HUES48 (cell line): ENCODE measurements around the gene SMURF2.
A peak's percentile ranks its signal among the peaks of the same experiment; 100 is the strongest.
"Not testable (repeated sequence)": the region's sequence is repeated elsewhere in the genome, so short reads cannot be mapped to it uniquely, and the experiment has no call there.

ENCODE experiments used
- H3K27ac ChIP-seq: one replicate; pipeline ENCODE4 v1.7.0; 2013; ENCODE audit warnings: low read depth, low read length, inconsistent platforms
- H3K27me3 ChIP-seq: 2 replicates; pipeline ENCODE4 v1.6.1; 2013; ENCODE audit warnings: mild to moderate bottlenecking, low read length; ENCODE audit not compliant: control insufficient read depth, insufficient read depth
- H3K36me3 ChIP-seq: 2 replicates; pipeline ENCODE4 v1.6.1; 2013; ENCODE audit warnings: low read length; ENCODE audit not compliant: control insufficient read depth, insufficient read depth
- H3K4me1 ChIP-seq: 2 replicates; pipeline ENCODE4 v1.6.1; 2013; ENCODE audit warnings: mild to moderate bottlenecking, low read length; ENCODE audit not compliant: control insufficient read depth, insufficient read depth
- H3K4me3 ChIP-seq: 2 replicates; pipeline ENCODE4 v1.5.1; 2013; ENCODE audit warnings: mild to moderate bottlenecking, low read depth, low read length
- H3K9ac ChIP-seq: 2 replicates; pipeline ENCODE4 v1.6.1; 2013; ENCODE audit warnings: mild to moderate bottlenecking, low read depth, low read length, moderate library complexity
- H3K9me3 ChIP-seq: 2 replicates; pipeline ENCODE4 v1.6.1; 2013; ENCODE audit warnings: low read length; ENCODE audit not compliant: control insufficient read depth, insufficient read depth

Gene SMURF2

GRCh38 chr17:64663836-64664235 is 1.7 kb upstream of the SMURF2 start:
- H3K4me1 ChIP-seq, result peaks cover 15% of the 10 kb centered on the region
- H3K27me3 ChIP-seq, H3K9ac ChIP-seq, H3K27ac ChIP-seq, H3K9me3 ChIP-seq, H3K4me3 ChIP-seq, H3K36me3 ChIP-seq: not testable (repeated sequence)

GRCh38 chr17:64662774-64663367 is 764 bp upstream of the SMURF2 start:
- no peaks in the 10 kb centered on the region for H3K36me3 ChIP-seq
- H3K27ac ChIP-seq, result peak overlapping the region; percentile 74
- H3K27me3 ChIP-seq, result no peaks in the 10 kb centered on the region
- peak overlapping the region; percentile 87 for H3K4me3 ChIP-seq
- no peaks in the 10 kb centered on the region for H3K9me3 ChIP-seq
- H3K9ac ChIP-seq, result peak overlapping the region; percentile 76
- H3K4me1 ChIP-seq, result peaks cover 15% of the 10 kb centered on the region

- Histone ChIP-seq H3K9me3 (no peaks in the 10 kb centered on the region), H3K4me1 (peaks cover 15% of the 10 kb centered on the region), H3K27ac (peak overlapping the region; percentile 91), H3K27me3 (no peaks in the 10 kb centered on the region), H3K36me3 (no peaks in the 10 kb centered on the region), H3K4me3 (peak overlapping the region; percentile 87), H3K9ac (no peak overlapping the region)
Measured at GRCh38 chr17:64661726-64661975, 456 bp downstream of the SMURF2 start.

- H3K27me3 ChIP-seq, H3K36me3 ChIP-seq, H3K27ac ChIP-seq, H3K9me3 ChIP-seq: not testable (repeated sequence)
- H3K4me1 ChIP-seq, result peaks cover 15% of the 10 kb centered on the region
- H3K4me3 ChIP-seq, result peak overlapping the region; percentile 87
- peak overlapping the region; percentile 41 for H3K9ac ChIP-seq
Measured at GRCh38 chr17:64660978-64661725, 955 bp downstream of the SMURF2 start.

GRCh38 chr17:64660195-64660977 is 1.7 kb downstream of the SMURF2 start:
- not testable (repeated sequence) for H3K27ac ChIP-seq, H3K36me3 ChIP-seq, H3K9me3 ChIP-seq, H3K27me3 ChIP-seq
- Histone ChIP-seq H3K4me3 (peak overlapping the region; percentile 87), H3K9ac (peak overlapping the region; percentile 41; the same call in 1 of the 2 replicates), H3K4me1 (peaks cover 15% of the 10 kb centered on the region)

GRCh38 chr17:64658931-64659330 is 3.2 kb downstream of the SMURF2 start:
- Histone ChIP-seq H3K36me3 (no peaks in the 10 kb centered on the region), H3K9ac (no peak overlapping the region), H3K4me3 (no peak overlapping the region; the same call in 1 of the 2 replicates), H3K27ac (no peak overlapping the region), H3K27me3 (no peaks in the 10 kb centered on the region), H3K4me1 (peaks cover 16% of the 10 kb centered on the region), H3K9me3 (no peaks in the 10 kb centered on the region)

GRCh38 chr17:64657610-64658125 is 4.4 kb downstream of the SMURF2 start:
- Histone ChIP-seq H3K27me3 (no peaks in the 10 kb centered on the region), H3K9me3 (no peaks in the 10 kb centered on the region), H3K4me1 (peaks cover 14% of the 10 kb centered on the region), H3K9ac (no peak overlapping the region), H3K27ac (no peak overlapping the region), H3K4me3 (no peak overlapping the region), H3K36me3 (no peaks in the 10 kb centered on the region)

GRCh38 chr17:64655704-64656103 is 6.4 kb downstream of the SMURF2 start:
- Histone ChIP-seq H3K27ac (no peak overlapping the region), H3K36me3 (no peaks in the 10 kb centered on the region), H3K9ac (no peak overlapping the region), H3K9me3 (no peaks in the 10 kb centered on the region), H3K27me3 (no peaks in the 10 kb centered on the region), H3K4me1 (peaks cover 14% of the 10 kb centered on the region), H3K4me3 (no peak overlapping the region)

GRCh38 chr17:64653985-64654355 is 8.1 kb downstream of the SMURF2 start:
- no peaks in the 10 kb centered on the region for H3K36me3 ChIP-seq
- H3K27ac ChIP-seq, result no peak overlapping the region
- no peaks in the 10 kb centered on the region for H3K9me3 ChIP-seq
- H3K9ac ChIP-seq, result no peak overlapping the region; the same call in 1 of the 2 replicates
- H3K4me3 ChIP-seq, result no peak overlapping the region; the same call in 1 of the 2 replicates
- peaks cover 5% of the 10 kb centered on the region; the same call in 1 of the 2 replicates for H3K4me1 ChIP-seq
- H3K27me3 ChIP-seq, result no peaks in the 10 kb centered on the region

GRCh38 chr17:64653325-64653984 is 8.7 kb downstream of the SMURF2 start:
- no peaks in the 10 kb centered on the region for H3K9me3 ChIP-seq
- no peak overlapping the region; the same call in 1 of the 2 replicates for H3K9ac ChIP-seq
- H3K27ac ChIP-seq, result no peak overlapping the region
- H3K36me3 ChIP-seq, result no peaks in the 10 kb centered on the region
- H3K27me3 ChIP-seq, result no peaks in the 10 kb centered on the region
- peaks cover 5% of the 10 kb centered on the region; the same call in 1 of the 2 replicates for H3K4me1 ChIP-seq
- H3K4me3 ChIP-seq, result no peak overlapping the region; the same call in 1 of the 2 replicates
